Suprapubic skin (tissue), 4 donors: ENCODE measurements around the gene LRP1B. TPM values are rescaled to one million over a fixed set of nuclear protein-coding genes. Genes with fewer than 3 reads are reported as not detected.

ENCODE experiments used
- DNase-seq, 2 donors: peaks; one replicate each; pipeline ENCODE4 v3.0.0-alpha.2; 2019; ENCODE audit warnings: low spot score in 2 of 2
- H3K27ac ChIP-seq: fragments of 200-600 bp; sonication (generic); one replicate; pipeline ENCODE4 v1.5.1; 2019
- H3K27me3 ChIP-seq: fragments of 200-600 bp; sonication (generic); one replicate; pipeline ENCODE4 v1.5.1; 2019
- H3K36me3 ChIP-seq: fragments of 200-600 bp; sonication (generic); one replicate; pipeline ENCODE4 v1.5.1; 2019
- H3K4me1 ChIP-seq: fragments of 200-600 bp; sonication (generic); one replicate; pipeline ENCODE4 v1.5.1; 2019
- H3K4me3 ChIP-seq: fragments of 200-600 bp; sonication (generic); one replicate; pipeline ENCODE4 v1.5.1; 2019; ENCODE audit warnings: mild to moderate bottlenecking
- H3K9me3 ChIP-seq: fragments of 200-600 bp; sonication (generic); one replicate; pipeline ENCODE4 v1.5.1; 2019
- CTCF ChIP-seq, 2 donors: fragments of 200-600 bp in 1 of 2; fragments of 450-650 bp in 1 of 2; sonication (generic) in 1 of 2; IDR thresholded peaks; one replicate each; pipeline ENCODE4 v1.5.1; 2016 to 2019; ENCODE audit warnings: antibody characterized with exemption in 2 of 2, mild to moderate bottlenecking in 1 of 2, moderate library complexity in 1 of 2
- EP300 ChIP-seq: sonication (generic); formaldehyde crosslinking; IDR thresholded peaks from one replicate; pipeline ENCODE4 v1.6.1; 2017; ENCODE audit warnings: antibody characterized with exemption
- POLR2A ChIP-seq, 2 donors: fragments of 450-650 bp; IDR thresholded peaks; one replicate each; pipeline ENCODE4 v1.6.1; 2017; ENCODE audit warnings: antibody characterized with exemption in 2 of 2, mild to moderate bottlenecking in 2 of 2, moderate library complexity in 2 of 2
- POLR2AphosphoS5 ChIP-seq, 3 donors: sonication (generic); formaldehyde crosslinking; IDR thresholded peaks; one replicate each; pipeline ENCODE4 v1.6.1; 2017; ENCODE audit warnings: antibody characterized with exemption in 3 of 3
- WGBS: methylation state at CpG from one replicate; pipeline ENCODE4 v1.1.5; 2018; 5-methylcytosine and 5-hydroxymethylcytosine counted together
- total RNA-seq, 4 donors: library from RNA; depleted of rRNA; stranded (reverse); fragments of >200 nt; gene quantifications; one replicate each; pipeline ENCODE4 v1.1.0, GENCODE V29; 2016

The LRP1B gene
- total RNA-seq, 4 donors from 2014 or later = 0.11 to 2.7 (median 1.3) TPM

- 75% methylated on average over 2 of the region's 2 CpGs for WGBS
Observed at GRCh38 chr2:140201572-140201971, 1929.2 kb downstream of the LRP1B start.

GRCh38 chr2:140200764-140201163 lies 1930.1 kb downstream of the LRP1B start:
- Histone ChIP-seq H3K9me3 (no peaks in the 10 kb centered on the region), H3K4me1 (no peaks in the 10 kb centered on the region), H3K27ac (no peak overlapping the region), H3K4me3 (no peak overlapping the region), H3K27me3 (no peaks in the 10 kb centered on the region), H3K36me3 (no peaks in the 10 kb centered on the region)
- DNase-seq = no peak
- 44% methylated on average over 2 of the region's 2 CpGs for WGBS
- no peak for TF ChIP-seq POLR2A (IDR thresholded peaks at IDR 0.05)
- TF ChIP-seq POLR2AphosphoS5 (IDR thresholded peaks at IDR 0.05) = no peak
- no peak for TF ChIP-seq CTCF (IDR thresholded peaks at IDR 0.05)

More at GRCh38 chr2:140201572-140201971, 1929.2 kb downstream of the LRP1B start:
- DNase-seq = no peak
- H3K4me1 ChIP-seq = no peaks in the 10 kb centered on the region
- H3K36me3 ChIP-seq = no peaks in the 10 kb centered on the region
- no peak overlapping the region for H3K4me3 ChIP-seq
- no peaks in the 10 kb centered on the region for H3K27me3 ChIP-seq
- no peak for TF ChIP-seq EP300
- TF ChIP-seq CTCF (IDR thresholded peaks at IDR 0.05) = no peak
- TF ChIP-seq POLR2A (IDR thresholded peaks at IDR 0.05) = no peak
- TF ChIP-seq POLR2AphosphoS5 (IDR thresholded peaks at IDR 0.05) = no peak
- no peak overlapping the region for H3K27ac ChIP-seq
- H3K9me3 ChIP-seq = no peaks in the 10 kb centered on the region

- no peaks in the 10 kb centered on the region for H3K9me3 ChIP-seq
- H3K4me1 ChIP-seq = no peaks in the 10 kb centered on the region
- TF ChIP-seq CTCF (IDR thresholded peaks at IDR 0.05) (no peak), POLR2AphosphoS5 (IDR thresholded peaks at IDR 0.05) (no peak), EP300 (no peak), POLR2A (IDR thresholded peaks at IDR 0.05) (no peak)
- WGBS = 59% methylated on average over 1 of the region's 1 CpG
- H3K27me3 ChIP-seq = no peaks in the 10 kb centered on the region
- DNase-seq = no peak
- H3K36me3 ChIP-seq = no peaks in the 10 kb centered on the region
- no peak overlapping the region for H3K27ac ChIP-seq
- H3K4me3 ChIP-seq = no peak overlapping the region
Observed at GRCh38 chr2:140200307-140200706, 1930.5 kb downstream of the LRP1B start.

- Histone ChIP-seq H3K4me1 (no peaks in the 10 kb centered on the region), H3K4me3 (no peak overlapping the region), H3K27me3 (no peaks in the 10 kb centered on the region), H3K27ac (no peak overlapping the region), H3K9me3 (no peaks in the 10 kb centered on the region), H3K36me3 (no peaks in the 10 kb centered on the region)
- 0% methylated on average over 1 of the region's 1 CpG for WGBS
- no peak for DNase-seq
- TF ChIP-seq POLR2A (IDR thresholded peaks at IDR 0.05) (no peak), POLR2AphosphoS5 (IDR thresholded peaks at IDR 0.05) (no peak), EP300 (no peak), CTCF (IDR thresholded peaks at IDR 0.05) (no peak)
Observed at GRCh38 chr2:140199312-140199711, 1931.5 kb downstream of the LRP1B start.

- no peaks in the 10 kb centered on the region for H3K27me3 ChIP-seq
- no peaks in the 10 kb centered on the region for H3K9me3 ChIP-seq
- H3K4me3 ChIP-seq = no peak overlapping the region
- 82% methylated on average over 4 of the region's 4 CpGs for WGBS
- no peak overlapping the region for H3K27ac ChIP-seq
- no peak for DNase-seq
- H3K36me3 ChIP-seq = no peaks in the 10 kb centered on the region
- no peaks in the 10 kb centered on the region for H3K4me1 ChIP-seq
- no peak for TF ChIP-seq EP300
- no peak for TF ChIP-seq POLR2A (IDR thresholded peaks at IDR 0.05)
- TF ChIP-seq POLR2AphosphoS5 (IDR thresholded peaks at IDR 0.05) = no peak
- no peak for TF ChIP-seq CTCF (IDR thresholded peaks at IDR 0.05)
Observed at GRCh38 chr2:140187086-140187485, 1943.7 kb downstream of the LRP1B start.
